SU-DHL-6 (cell line): ENCODE data around the gene CDK5RAP3.

Experiments
- H2AFZ ChIP-seq: fragments of 200-600 bp; sonication (generic); 2 replicates; pipeline ENCODE4 v1.6.1; 2014; ENCODE audit warnings: low read depth, mild to moderate bottlenecking, moderate library complexity, mixed read lengths, antibody characterized with exemption, low read length; ENCODE audit not compliant: severe bottlenecking
- H3F3A ChIP-seq: fragments of 200-600 bp; shearing (Covaris generic); 2 replicates; pipeline ENCODE4 v1.6.0; 2016; ENCODE audit warnings: antibody characterized with exemption, mild to moderate bottlenecking; ENCODE audit not compliant: insufficient read depth
- H3K27ac ChIP-seq: fragments of 200-600 bp; sonication (generic); 2 replicates; pipeline ENCODE4 v1.5.1; 2016; ENCODE audit warnings: low read depth, mild to moderate bottlenecking, low read length, moderate library complexity, mixed read lengths
- H3K27me3 ChIP-seq: fragments of 200-600 bp; sonication (generic), shearing (Covaris generic); 2 replicates; pipeline ENCODE4 v1.6.0; 2014; ENCODE audit warnings: mild to moderate bottlenecking, low read length
- H3K36me3 ChIP-seq: fragments of 200-600 bp; sonication (generic); 2 replicates; pipeline ENCODE4 v1.6.1; 2014; ENCODE audit warnings: mild to moderate bottlenecking, low read length, mixed read lengths
- H3K4me2 ChIP-seq: fragments of 300-600, 200-600 bp; shearing (Covaris generic), sonication (generic); 2 replicates; pipeline ENCODE4 v1.6.0; 2014; ENCODE audit warnings: low read length, low read depth, mild to moderate bottlenecking; ENCODE audit not compliant: poor library complexity, severe bottlenecking
- H3K4me3 ChIP-seq: fragments of 200-600 bp; sonication (generic); 2 replicates; pipeline ENCODE4 v1.5.1; 2014; ENCODE audit warnings: antibody characterized with exemption, low read length, mild to moderate bottlenecking, mixed read lengths; ENCODE audit not compliant: insufficient read depth, poor library complexity, severe bottlenecking
- H3K79me2 ChIP-seq: fragments of 200-600 bp; sonication (generic); 2 replicates; pipeline ENCODE4 v1.6.1; 2014; ENCODE audit warnings: mild to moderate bottlenecking, low read length, moderate library complexity; ENCODE audit not compliant: insufficient read depth
- H3K9ac ChIP-seq: fragments of 200-600 bp; sonication (generic); 2 replicates; pipeline ENCODE4 v1.7.0; 2014; ENCODE audit warnings: mild to moderate bottlenecking, low read length
- H3K9me2 ChIP-seq: fragments of 200-600 bp; sonication (generic); replicated peaks from 2 replicates; pipeline ENCODE4 v1.6.1; 2014; ENCODE audit warnings: low read length; ENCODE audit not compliant: insufficient read depth
- H3K9me3 ChIP-seq: fragments of 200-600 bp; sonication (generic); 2 replicates; pipeline ENCODE4 v1.6.1; 2014; ENCODE audit warnings: low read length, mixed read lengths; ENCODE audit not compliant: insufficient read depth
- H4K20me1 ChIP-seq: fragments of 200-600 bp; sonication (generic); 2 replicates; pipeline ENCODE4 v1.6.1; 2014; ENCODE audit warnings: low read depth, mild to moderate bottlenecking, antibody characterized with exemption, low read length, moderate library complexity, mixed read lengths
- EZH2phosphoT487 ChIP-seq: fragments of 200-600 bp; sonication (generic), shearing (Covaris generic); conservative IDR thresholded peaks from 2 replicates; pipeline ENCODE4 v1.6.1; 2018; ENCODE audit warnings: mild to moderate bottlenecking, antibody characterized with exemption, low read length, moderate library complexity, mixed read lengths
- TF ChIP-seq, protein P1 (sequence below): fragments of 200-600 bp; sonication (generic); IDR thresholded peaks from one replicate; pipeline ENCODE4 v1.5.1; 2017; ENCODE audit warnings: antibody characterized with exemption, mild to moderate bottlenecking, low read length, moderate library complexity; ENCODE audit not compliant: insufficient read depth, poor library complexity, severe bottlenecking

Gene CDK5RAP3

GRCh38 chr17:47927821-47928400 is 43.0 kb upstream of the CDK5RAP3 start:
- H3K36me3 ChIP-seq, result no peaks in the 10 kb centered on the region
- no peak overlapping the region for H3K9ac ChIP-seq
- TF ChIP-seq EZH2phosphoT487, result no peak
- TF ChIP-seq, protein P1, sequence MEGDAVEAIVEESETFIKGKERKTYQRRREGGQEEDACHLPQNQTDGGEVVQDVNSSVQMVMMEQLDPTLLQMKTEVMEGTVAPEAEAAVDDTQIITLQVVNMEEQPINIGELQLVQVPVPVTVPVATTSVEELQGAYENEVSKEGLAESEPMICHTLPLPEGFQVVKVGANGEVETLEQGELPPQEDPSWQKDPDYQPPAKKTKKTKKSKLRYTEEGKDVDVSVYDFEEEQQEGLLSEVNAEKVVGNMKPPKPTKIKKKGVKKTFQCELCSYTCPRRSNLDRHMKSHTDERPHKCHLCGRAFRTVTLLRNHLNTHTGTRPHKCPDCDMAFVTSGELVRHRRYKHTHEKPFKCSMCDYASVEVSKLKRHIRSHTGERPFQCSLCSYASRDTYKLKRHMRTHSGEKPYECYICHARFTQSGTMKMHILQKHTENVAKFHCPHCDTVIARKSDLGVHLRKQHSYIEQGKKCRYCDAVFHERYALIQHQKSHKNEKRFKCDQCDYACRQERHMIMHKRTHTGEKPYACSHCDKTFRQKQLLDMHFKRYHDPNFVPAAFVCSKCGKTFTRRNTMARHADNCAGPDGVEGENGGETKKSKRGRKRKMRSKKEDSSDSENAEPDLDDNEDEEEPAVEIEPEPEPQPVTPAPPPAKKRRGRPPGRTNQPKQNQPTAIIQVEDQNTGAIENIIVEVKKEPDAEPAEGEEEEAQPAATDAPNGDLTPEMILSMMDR, result no peak
- H3K27ac ChIP-seq, result no peak overlapping the region
- no peaks in the 10 kb centered on the region for H3K27me3 ChIP-seq
- H4K20me1 ChIP-seq, result no peaks in the 10 kb centered on the region
- H3K4me2 ChIP-seq, result no peak overlapping the region
- no peaks in the 10 kb centered on the region for H3K79me2 ChIP-seq
- no peaks in the 10 kb centered on the region for H3K9me3 ChIP-seq
- no peaks in the 10 kb centered on the region for H3K9me2 ChIP-seq
- no peaks in the 10 kb centered on the region for H3F3A ChIP-seq
- no peak overlapping the region for H2AFZ ChIP-seq
- no peak overlapping the region for H3K4me3 ChIP-seq

DNA sequence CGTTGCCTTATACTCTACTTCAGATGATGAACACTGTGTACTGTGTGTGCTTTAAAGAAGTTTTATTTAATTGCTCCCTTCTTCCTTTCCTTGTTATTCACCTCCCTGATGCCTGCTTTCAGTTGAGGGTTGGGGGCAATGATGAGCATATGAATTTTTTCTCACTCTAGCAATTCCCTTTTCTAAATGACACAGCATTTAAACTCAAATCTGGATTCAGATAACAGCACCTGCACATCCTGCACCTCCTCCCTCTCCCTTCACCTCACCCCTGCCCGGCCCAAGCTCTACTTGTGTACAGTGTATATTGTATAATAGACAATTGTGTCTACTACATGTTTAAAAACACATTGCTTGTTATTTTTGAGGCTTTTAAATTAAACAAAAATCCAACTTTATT is 42.5 kb upstream of the CDK5RAP3 start:
- Histone ChIP-seq H3K9me3 (no peaks in the 10 kb centered on the region), H3K9ac (no peak overlapping the region), H3K4me3 (no peak overlapping the region), H3K79me2 (no peaks in the 10 kb centered on the region), H3K9me2 (no peaks in the 10 kb centered on the region), H3K4me2 (no peak overlapping the region), H3K36me3 (no peaks in the 10 kb centered on the region), H2AFZ (no peak overlapping the region), H4K20me1 (no peaks in the 10 kb centered on the region), H3F3A (no peaks in the 10 kb centered on the region), H3K27me3 (no peaks in the 10 kb centered on the region), H3K27ac (no peak overlapping the region)
- TF ChIP-seq, protein P1, result no peak
- no peak for TF ChIP-seq EZH2phosphoT487

DNA sequence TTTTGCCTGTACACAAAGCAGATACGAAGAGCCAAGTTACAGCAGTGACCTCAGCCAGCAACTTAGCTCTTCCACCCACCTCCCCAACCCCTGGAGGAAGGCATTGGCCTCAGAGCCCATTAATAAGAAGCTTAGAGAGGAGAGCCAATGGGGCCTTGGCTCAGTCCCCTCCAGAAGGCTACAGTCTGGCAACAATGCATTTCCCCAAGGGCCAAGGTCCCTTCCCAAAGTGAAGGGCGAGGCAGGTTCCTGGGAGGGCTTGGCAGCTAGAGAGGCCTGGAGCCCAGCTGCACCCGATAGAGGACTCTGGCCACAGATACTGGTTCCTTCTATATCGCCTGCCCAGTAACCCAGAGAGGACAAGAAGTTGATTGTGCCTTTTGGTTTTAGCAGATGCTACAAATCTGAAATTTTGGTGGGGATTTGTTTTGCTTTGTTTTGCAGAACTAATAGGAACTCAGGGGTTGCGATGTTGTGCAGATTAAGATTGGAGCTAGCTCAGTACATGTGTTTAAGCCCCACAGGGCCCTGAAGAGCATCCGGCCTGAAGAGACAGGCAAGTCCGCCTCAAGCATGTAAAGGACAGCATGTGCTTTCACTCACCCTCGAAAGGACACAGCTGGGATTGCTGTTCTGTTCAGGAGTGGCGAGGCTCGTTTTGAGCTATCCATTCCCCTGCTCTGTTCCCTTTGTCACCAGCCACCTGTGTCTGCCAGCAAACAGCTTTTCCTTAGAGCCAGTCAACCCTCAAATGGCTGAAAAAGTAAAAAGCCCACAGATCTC is 41.5 kb upstream of the CDK5RAP3 start:
- no peak for TF ChIP-seq EZH2phosphoT487
- TF ChIP-seq, protein P1, result no peak
- Histone ChIP-seq H3F3A (no peaks in the 10 kb centered on the region), H3K4me3 (no peak overlapping the region), H2AFZ (no peak overlapping the region), H4K20me1 (no peaks in the 10 kb centered on the region), H3K36me3 (no peaks in the 10 kb centered on the region), H3K4me2 (no peak overlapping the region), H3K79me2 (no peaks in the 10 kb centered on the region), H3K27ac (no peak overlapping the region), H3K9ac (no peak overlapping the region), H3K27me3 (no peaks in the 10 kb centered on the region), H3K9me3 (no peaks in the 10 kb centered on the region), H3K9me2 (no peaks in the 10 kb centered on the region)
